B cell (primary cell): ENCODE results near the gene TWF2. TPM values are rescaled to one million over a fixed set of nuclear protein-coding genes. Genes with fewer than 3 reads are reported as not detected.

Experiments used
- ATAC-seq: fragments of 200-7000 bp; cut with Tn5 transposase; one replicate; pipeline ENCODE4 v1.10.0; 2021; ENCODE audit warnings: low read depth, mild to moderate bottlenecking, moderate number of reproducible peaks, moderate library complexity
- CTCF ChIA-PET: fragments of 350-600 bp; sonication (Branson Sonifier 250); formaldehyde crosslinking; loops from one replicate; lab custom pipeline; 2021; ENCODE audit warnings: antibody characterized with exemption, inconsistent platforms; lab: Charles Lee
- POLR2A ChIA-PET: fragments of 350-600 bp; sonication (Branson Sonifier 250); formaldehyde crosslinking; loops from one replicate; lab custom pipeline; 2021; ENCODE audit warnings: antibody characterized with exemption; lab: Charles Lee
- DNase-seq: peaks from one replicate; pipeline ENCODE4 v3.0.0; 2013
- H2AFZ ChIP-seq: 2 replicates; pipeline ENCODE4 v1.6.1; 2012; ENCODE audit warnings: mild to moderate bottlenecking, low read depth, low read length; ENCODE audit not compliant: insufficient read depth, poor library complexity, severe bottlenecking
- H3K27ac ChIP-seq, 2 donors: 1 replicate in 1 of 2; 2 replicates in 1 of 2; pipeline ENCODE4 v1.5.1; 2012 to 2013; ENCODE audit warnings: low read length in 2 of 2, mild to moderate bottlenecking in 2 of 2, moderate library complexity in 1 of 2
- H3K27me3 ChIP-seq, 4 experiments: fragments of 200-600 bp in 1 of 4; sonication (generic) in 1 of 4; replicated peaks in 1 of 4; 1 replicate in 2 of 4; 2 replicates in 2 of 4; pipeline versions ENCODE4 v1.6.1 to v1.7.0; 2013 to 2016; ENCODE audit warnings: low read length in 3 of 4, mild to moderate bottlenecking in 2 of 4, mixed read lengths in 1 of 4, moderate library complexity in 1 of 4; ENCODE audit not compliant: insufficient read depth in 4 of 4, control insufficient read depth in 3 of 4; ENCODE audit errors: control extremely low read depth in 1 of 4
- H3K36me3 ChIP-seq, 2 experiments: replicated peaks in 1 of 2; 1 replicate in 1 of 2; 2 replicates in 1 of 2; pipeline versions ENCODE4 v1.6.1 to v1.7.1; 2013; ENCODE audit warnings: low read length in 1 of 2; ENCODE audit not compliant: insufficient read depth in 2 of 2, control insufficient read depth in 1 of 2; ENCODE audit errors: control extremely low read depth in 1 of 2, extremely low read depth in 1 of 2
- H3K4me1 ChIP-seq, 2 donors: fragments of 200-600 bp in 1 of 2; sonication (generic) in 1 of 2; 1 replicate in 1 of 2; 2 replicates in 1 of 2; pipeline versions ENCODE4 v1.5.1 to v1.6.1; 2013 to 2017; ENCODE audit warnings: low read length in 2 of 2; ENCODE audit not compliant: control insufficient read depth in 2 of 2, insufficient read depth in 2 of 2
- H3K4me2 ChIP-seq: replicated peaks from 2 replicates; pipeline ENCODE3; 2012; ENCODE audit warnings: mild to moderate bottlenecking, low read depth, low read length; ENCODE audit not compliant: poor library complexity, severe bottlenecking
- H3K4me3 ChIP-seq, 5 experiments: fragments of 200-600 bp in 1 of 5; sonication (generic) in 1 of 5; 1 replicate in 3 of 5; 2 replicates in 2 of 5; pipeline versions ENCODE4 v1.5.1 to v1.7.0; 2011 to 2016; ENCODE audit warnings: low read length in 4 of 5, mild to moderate bottlenecking in 4 of 5, low read depth in 2 of 5, control low read depth in 1 of 5, moderate library complexity in 1 of 5; ENCODE audit not compliant: insufficient read depth in 1 of 5; ENCODE audit errors: control extremely low read depth in 1 of 5, extremely low read depth in 1 of 5
- H3K79me2 ChIP-seq: fragments of 200-600 bp; sonication (generic); one replicate; pipeline ENCODE4 v1.6.0; 2016; ENCODE audit warnings: low read length; ENCODE audit not compliant: control insufficient read depth, insufficient read depth
- H3K9ac ChIP-seq: fragments of 200-600 bp; sonication (generic); 2 replicates; pipeline ENCODE4 v1.6.1; 2017; ENCODE audit warnings: mild to moderate bottlenecking, low read length, moderate library complexity
- H3K9me3 ChIP-seq, 3 donors: one replicate each; pipeline versions ENCODE4 v1.6.1 to v1.7.1; 2013; ENCODE audit warnings: low read length in 2 of 3; ENCODE audit not compliant: control insufficient read depth in 2 of 3, insufficient read depth in 1 of 3; ENCODE audit errors: control extremely low read depth in 1 of 3
- H4K20me1 ChIP-seq: 2 replicates; pipeline ENCODE4 v1.6.0; 2012; ENCODE audit warnings: mild to moderate bottlenecking, low read length; ENCODE audit not compliant: insufficient read depth, control insufficient read depth, poor library complexity, severe bottlenecking
- H3K27ac Mint-ChIP-seq: one replicate; pipeline ENCODE4 v1.8.0; 2021; ENCODE audit warnings: mixed read lengths
- H3K27me3 Mint-ChIP-seq: one replicate; pipeline ENCODE4 v1.8.0; 2021; ENCODE audit warnings: mixed read lengths
- H3K4me1 Mint-ChIP-seq: one replicate; pipeline ENCODE4 v1.8.0; 2021; ENCODE audit warnings: mixed read lengths
- H3K4me3 Mint-ChIP-seq: one replicate; pipeline ENCODE4 v1.8.0; 2021; ENCODE audit warnings: mixed read lengths
- H3K9me3 Mint-ChIP-seq: one replicate; pipeline ENCODE4 v1.8.0; 2022; ENCODE audit warnings: mixed read lengths; ENCODE audit not compliant: insufficient read depth
- CTCF ChIP-seq: fragments of 200-600 bp; IDR thresholded peaks from one replicate; pipeline ENCODE4 v1.8.0; 2022; ENCODE audit warnings: antibody characterized with exemption, mild to moderate bottlenecking
- EZH2 ChIP-seq: IDR thresholded peaks from 2 replicates; pipeline ENCODE4 v1.6.1; 2012; ENCODE audit warnings: borderline replicate concordance, low read depth, mild to moderate bottlenecking, moderate library complexity, low read length; ENCODE audit not compliant: insufficient read depth, poor library complexity, severe bottlenecking
- WGBS: methylation state at CpG from one replicate; pipeline ENCODE4 v1.1.5; 2013; ENCODE audit warnings: missing lambda C conversion rate; ENCODE audit not compliant: insufficient coverage; 5-methylcytosine and 5-hydroxymethylcytosine counted together
- intact Hi-C: fragments of 100-400 bp; cut with micrococcal nuclease; formaldehyde crosslinking; loops from one replicate; pipeline ENCODE4 v1.10.0; 2022
- polyA plus RNA-seq: library from polyadenylated mRNA; depleted of rRNA; stranded (reverse); fragments of >200 nt; gene quantifications from 2 replicates; pipeline ENCODE4 v1.2.3, GENCODE V29; 2012
- total RNA-seq, 2 donors: library from RNA; stranded (reverse); fragments of 120-200 nt in 1 of 2; gene quantifications; 1 replicate in 1 of 2; 2 replicates in 1 of 2; pipeline versions ENCODE4 v1.2.3 to v1.2.4, GENCODE V29; 2013 to 2022

The TWF2 gene
- total and polyA plus RNA-seq, 2 donors (not counting 1 experiment from before 2014, with no cell fraction given), result 60.3 to 88.2 TPM

DNA sequence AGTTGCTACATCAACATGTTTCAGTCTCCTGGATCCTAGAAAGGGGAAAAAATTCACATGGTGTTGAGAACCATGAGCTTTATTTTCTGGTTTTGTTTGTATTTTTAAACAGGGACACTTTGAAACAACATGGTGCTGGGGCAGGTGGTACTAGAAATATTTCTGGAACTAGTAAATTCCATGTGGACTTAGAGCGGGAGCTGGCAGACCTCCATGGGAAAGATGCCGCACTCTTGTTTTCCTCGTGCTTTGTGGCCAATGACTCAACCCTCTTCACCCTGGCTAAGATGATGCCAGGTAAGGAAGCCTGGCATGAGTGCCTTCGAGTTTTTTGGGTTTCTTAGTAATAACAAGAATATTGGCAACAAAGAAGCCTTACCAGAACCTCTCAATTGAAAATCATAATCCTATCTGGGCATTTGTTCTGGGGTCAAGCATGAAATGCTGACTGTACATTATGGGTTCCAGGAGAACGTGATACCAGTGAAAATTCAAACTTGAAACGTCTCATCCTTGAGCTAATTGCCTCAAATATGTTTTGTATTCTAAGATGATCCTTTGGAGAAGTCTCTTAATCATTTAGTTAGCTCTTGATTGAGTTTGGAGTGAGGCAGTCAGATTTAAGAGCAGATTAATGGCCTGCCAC is 33.1 kb downstream of the TWF2 start:
- POLR2A ChIA-PET, result no interaction called here
- peaks cover 16% of the 10 kb centered on the region for H3K4me1 Mint-ChIP-seq
- intact Hi-C loops, result no loop called here

More for the DNA sequence above, 33.1 kb downstream of the TWF2 start:
- Mint-ChIP-seq H3K27me3 (no peaks in the 10 kb centered on the region), H3K4me3 (no peak overlapping the region), H3K9me3 (no peaks in the 10 kb centered on the region), H3K27ac (no peak overlapping the region)
- no peak overlapping the region for H3K4me3 ChIP-seq
- H3K27ac ChIP-seq, result no peak overlapping the region
- H3K4me2 ChIP-seq, result no peak overlapping the region
- WGBS, result 96% methylated on average over 5 of the region's 6 CpGs
- CTCF ChIA-PET, result interaction anchor here (1.1 to 2.4 kb wide), 3 partner anchors 15 to 134 kb away, joined by 5 to 8 read pairs (median 5); no protein-coding TSS in a partner anchor
- ATAC-seq (no peak), DNase-seq (no peak)
- H4K20me1 ChIP-seq, result no peaks in the 10 kb centered on the region
- H3K27me3 ChIP-seq, result no peaks in the 10 kb centered on the region
- peaks cover 18 to 80% of the 10 kb centered on the region in 2 experiments for H3K36me3 ChIP-seq
- H2AFZ ChIP-seq, result no peak overlapping the region
- TF ChIP-seq CTCF (no peak), EZH2 (no peak)
- H3K4me1 ChIP-seq, result peaks cover 4 to 8% of the 10 kb centered on the region in 2 donors
- no peak overlapping the region for H3K9ac ChIP-seq
- no peaks in the 10 kb centered on the region for H3K79me2 ChIP-seq
- no peaks in the 10 kb centered on the region for H3K9me3 ChIP-seq
